Skeletal muscle tissue (tissue), 4 donors: ENCODE measurements around the gene HDAC10. TPM values are rescaled to one million over a fixed set of nuclear protein-coding genes. Genes with fewer than 3 reads are reported as not detected.
A peak's percentile ranks its signal among the peaks of the same experiment; 100 is the strongest.

Source experiments
- H3K27ac ChIP-seq: one replicate; pipeline ENCODE4 v1.7.0; 2013; ENCODE audit warnings: mild to moderate bottlenecking, low read depth, low read length, inconsistent platforms
- H3K27me3 ChIP-seq, 3 donors: one replicate each; pipeline ENCODE4 v1.7.0; 2013; ENCODE audit warnings: low read length in 3 of 3; ENCODE audit not compliant: control insufficient read depth in 3 of 3, insufficient read depth in 3 of 3
- H3K36me3 ChIP-seq, 3 donors: one replicate each; pipeline ENCODE4 v1.7.0; 2013; ENCODE audit warnings: low read length in 3 of 3; ENCODE audit not compliant: control insufficient read depth in 3 of 3, insufficient read depth in 3 of 3
- H3K4me1 ChIP-seq, 3 donors: one replicate each; pipeline ENCODE4 v1.7.0; 2013; ENCODE audit warnings: low read length in 3 of 3, mild to moderate bottlenecking in 3 of 3; ENCODE audit not compliant: control insufficient read depth in 3 of 3, insufficient read depth in 3 of 3
- H3K4me3 ChIP-seq, 3 donors: one replicate each; pipeline ENCODE4 v1.7.0; 2013; ENCODE audit warnings: low read length in 3 of 3
- H3K9ac ChIP-seq, 3 donors: one replicate each; pipeline ENCODE4 v1.7.0; 2013; ENCODE audit warnings: low read length in 3 of 3, mild to moderate bottlenecking in 3 of 3, moderate library complexity in 2 of 3, low read depth in 1 of 3
- H3K9me3 ChIP-seq, 3 donors: one replicate each; pipeline ENCODE4 v1.7.0; 2013; ENCODE audit warnings: low read length in 3 of 3; ENCODE audit not compliant: control insufficient read depth in 3 of 3
- total RNA-seq: library from RNA; depleted of rRNA; stranded (reverse); fragments of >200 nt; gene quantifications from one replicate; pipeline ENCODE4 v1.2.3, GENCODE V29; 2014
- donor health status: Osteomylitis.

Gene HDAC10
- total RNA-seq, 1 donor from 2014 or later: 8.9 TPM

- Histone ChIP-seq H3K9me3 (no peaks in the 10 kb centered on the region), H3K27ac (peak overlapping the region; percentile 51), H3K36me3 (peaks cover 6 to 9% (median 8%) of the 10 kb centered on the region in 3 donors), H3K4me1 (peaks cover 16 to 22% (median 17%) of the 10 kb centered on the region in 3 donors), H3K9ac (peak overlapping the region in 1 of 3 donors; percentile 40), H3K4me3 (no peak overlapping the region), H3K27me3 (peaks cover 0 to 7% (median 0%) of the 10 kb centered on the region in 3 donors)
Measured at GRCh38 chr22:50294319-50294656, 43.2 kb upstream of the HDAC10 start.

- H3K9ac ChIP-seq: peak overlapping the region in 2 of 3 donors; percentile 40 to 43
- H3K27me3 ChIP-seq: peaks cover 0 to 7% (median 0%) of the 10 kb centered on the region in 3 donors
- peak overlapping the region in 1 of 3 donors; percentile 49 for H3K4me3 ChIP-seq
- peaks cover 14 to 22% (median 17%) of the 10 kb centered on the region in 3 donors for H3K4me1 ChIP-seq
- peak overlapping the region; percentile 51 for H3K27ac ChIP-seq
- peaks cover 12 to 15% (median 14%) of the 10 kb centered on the region in 3 donors for H3K36me3 ChIP-seq
- no peaks in the 10 kb centered on the region for H3K9me3 ChIP-seq
Measured at GRCh38 chr22:50293441-50294318, 42.6 kb upstream of the HDAC10 start.

- H3K27me3 ChIP-seq: peaks cover 0 to 7% (median 0%) of the 10 kb centered on the region in 3 donors
- H3K9me3 ChIP-seq: no peaks in the 10 kb centered on the region
- no peak overlapping the region for H3K27ac ChIP-seq
- H3K4me1 ChIP-seq: peaks cover 14 to 22% (median 17%) of the 10 kb centered on the region in 3 donors
- H3K36me3 ChIP-seq: peaks cover 15 to 21% (median 17%) of the 10 kb centered on the region in 3 donors
- H3K4me3 ChIP-seq: no peak overlapping the region
- no peak overlapping the region for H3K9ac ChIP-seq
Measured at GRCh38 chr22:50292643-50293440, 41.8 kb upstream of the HDAC10 start.

GRCh38 chr22:50289942-50290630 lies 39.0 kb upstream of the HDAC10 start:
- H3K4me3 ChIP-seq: no peak overlapping the region
- peaks cover 0 to 7% (median 0%) of the 10 kb centered on the region in 3 donors for H3K27me3 ChIP-seq
- H3K27ac ChIP-seq: no peak overlapping the region
- peaks cover 11 to 14% (median 12%) of the 10 kb centered on the region in 3 donors for H3K4me1 ChIP-seq
- H3K36me3 ChIP-seq: peaks cover 23 to 29% (median 23%) of the 10 kb centered on the region in 3 donors
- no peaks in the 10 kb centered on the region for H3K9me3 ChIP-seq
- no peak overlapping the region for H3K9ac ChIP-seq

GRCh38 chr22:50289151-50289941 lies 38.3 kb upstream of the HDAC10 start:
- peaks cover 0 to 7% (median 0%) of the 10 kb centered on the region in 3 donors for H3K27me3 ChIP-seq
- no peak overlapping the region for H3K9ac ChIP-seq
- H3K9me3 ChIP-seq: no peaks in the 10 kb centered on the region
- peaks cover 23 to 33% (median 26%) of the 10 kb centered on the region in 3 donors for H3K36me3 ChIP-seq
- no peak overlapping the region for H3K4me3 ChIP-seq
- no peak overlapping the region for H3K27ac ChIP-seq
- H3K4me1 ChIP-seq: peaks cover 8 to 12% (median 9%) of the 10 kb centered on the region in 3 donors

GRCh38 chr22:50287731-50288130 lies 36.7 kb upstream of the HDAC10 start:
- Histone ChIP-seq H3K4me1 (peaks cover 0 to 1% (median 0%) of the 10 kb centered on the region in 3 donors), H3K27ac (no peak overlapping the region), H3K9me3 (no peaks in the 10 kb centered on the region), H3K36me3 (peaks cover 23 to 35% (median 30%) of the 10 kb centered on the region in 3 donors), H3K4me3 (no peak overlapping the region), H3K9ac (no peak overlapping the region), H3K27me3 (peaks cover 0 to 7% (median 0%) of the 10 kb centered on the region in 3 donors)

GRCh38 chr22:50286701-50287318 lies 35.7 kb upstream of the HDAC10 start:
- Histone ChIP-seq H3K4me1 (no peaks in the 10 kb centered on the region), H3K27me3 (peaks cover 0 to 4% (median 0%) of the 10 kb centered on the region in 3 donors), H3K27ac (no peak overlapping the region), H3K9me3 (no peaks in the 10 kb centered on the region), H3K9ac (no peak overlapping the region), H3K4me3 (no peak overlapping the region), H3K36me3 (peaks cover 25 to 37% (median 30%) of the 10 kb centered on the region in 3 donors)

- Histone ChIP-seq H3K27me3 (peaks cover 0 to 2% (median 0%) of the 10 kb centered on the region in 3 donors), H3K4me1 (no peaks in the 10 kb centered on the region), H3K9me3 (no peaks in the 10 kb centered on the region), H3K4me3 (no peak overlapping the region), H3K9ac (no peak overlapping the region), H3K36me3 (peaks cover 30 to 40% (median 31%) of the 10 kb centered on the region in 3 donors), H3K27ac (no peak overlapping the region)
Measured at GRCh38 chr22:50286275-50286674, 35.2 kb upstream of the HDAC10 start.
